SK-N-SH (cell line): ENCODE measurements around the gene MED29.

Experiments
- CHD2 ChIP-seq: fragments of 150-350 bp; IDR thresholded peaks from 2 replicates; pipeline ENCODE4 v1.6.1; 2018; ENCODE audit warnings: low read length; ENCODE audit not compliant: partially characterized antibody
- CTCF ChIP-seq: fragments of 200-600 bp; sonication (generic); IDR thresholded peaks from 2 replicates; pipeline ENCODE4 v1.6.1; 2017; ENCODE audit warnings: antibody characterized with exemption, mild to moderate bottlenecking, moderate library complexity
- IRF3 ChIP-seq: fragments of 150-350 bp; IDR thresholded peaks from 2 replicates; pipeline ENCODE4 v1.6.1; 2016; ENCODE audit warnings: mild to moderate bottlenecking, low read depth, low read length
- MXI1 ChIP-seq: IDR thresholded peaks from 2 replicates; pipeline ENCODE4 v1.6.1; 2012; ENCODE audit warnings: mild to moderate bottlenecking, low read depth, low read length, improper control_type of control experiment
- PBX3 ChIP-seq: IDR thresholded peaks from 2 replicates; pipeline ENCODE4; 2012
- POLR2AphosphoS5 ChIP-seq: IDR thresholded peaks from 2 replicates; pipeline ENCODE4 v1.6.1; 2012; ENCODE audit warnings: low read depth, low read length
- RAD21 ChIP-seq: IDR thresholded peaks from 2 replicates; pipeline ENCODE4 v1.6.1; 2012; ENCODE audit warnings: mild to moderate bottlenecking, low read length
- SIN3A ChIP-seq: IDR thresholded peaks from 2 replicates; pipeline ENCODE4 v1.6.1; 2012; ENCODE audit warnings: low read depth, mild to moderate bottlenecking, low read length, moderate library complexity, borderline replicate concordance
- TAF1 ChIP-seq: IDR thresholded peaks from 2 replicates; pipeline ENCODE4 v1.6.1; 2012; ENCODE audit warnings: low read depth, mild to moderate bottlenecking, low read length, moderate library complexity, borderline replicate concordance
- USF2 ChIP-seq: fragments of 150-350 bp; IDR thresholded peaks from 2 replicates; pipeline ENCODE4 v1.6.1; 2017; ENCODE audit warnings: antibody characterized with exemption, low read length, low read depth, borderline replicate concordance

- TF ChIP-seq SIN3A (no peak), TAF1 (no peak), MXI1 (no peak), POLR2AphosphoS5 (no peak), CTCF (0 out of 2 replicates have a peak, but pooled peaks have one; percentile 6), RAD21 (no peak), PBX3 (no peak), CHD2 (no peak), IRF3 (no peak), USF2 (no peak)
Observed at GRCh38 chr19:39415111-39416046, 24.2 kb downstream of the MED29 start.
